HFFc6 (cell line): Measurements from ENCODE around the gene ZNF526. TPM values are rescaled to one million over a fixed set of nuclear protein-coding genes. Genes with fewer than 3 reads are reported as not detected.

ENCODE experiments used
- DNase-seq: peaks from one replicate; pipeline ENCODE4 v3.0.0-alpha.2; 2018
- H3K27ac Mint-ChIP-seq: 2 replicates; pipeline ENCODE4 v1.8.0; 2020; ENCODE audit warnings: mild to moderate bottlenecking, mixed read lengths
- H3K27me3 Mint-ChIP-seq: 2 replicates; pipeline ENCODE4 v1.8.0; 2021; ENCODE audit warnings: mild to moderate bottlenecking, moderate library complexity, mixed read lengths; ENCODE audit not compliant: insufficient read depth
- H3K36me3 Mint-ChIP-seq: 2 replicates; pipeline ENCODE4 v1.8.0; 2021; ENCODE audit warnings: low read depth, mixed read lengths
- H3K4me1 Mint-ChIP-seq: 2 replicates; pipeline ENCODE4 v1.8.0; 2020; ENCODE audit warnings: low read depth, mixed read lengths
- H3K4me3 Mint-ChIP-seq: 2 replicates; pipeline ENCODE4 v1.8.0; 2020; ENCODE audit warnings: mild to moderate bottlenecking, moderate library complexity, mixed read lengths
- H3K9me3 Mint-ChIP-seq: 2 replicates; pipeline ENCODE4 v1.8.0; 2020; ENCODE audit warnings: mild to moderate bottlenecking, mixed read lengths
- total RNA-seq, 6 experiments: library from RNA; stranded (reverse); fragmentation: NEBNext Ultra II Directional; extraction: Animal tissue kit (Norgen Biotek cat#: 25700); gene quantifications; 2 replicates in 1 of 6; 3 replicates in 5 of 6; pipeline ENCODE4 v1.2.3, GENCODE V29; 2021
- TF ChIP-seq, protein P1 (sequence below): fragments of 200-600 bp; sonication (generic); IDR thresholded peaks from 2 replicates; pipeline ENCODE4 v1.5.0; 2021; ENCODE audit warnings: antibody characterized with exemption, mild to moderate bottlenecking

ZNF526 gene
- total RNA-seq, 6 experiments from 2014 or later, result 14.0 to 18.2 (median 16.1) TPM

DNA sequence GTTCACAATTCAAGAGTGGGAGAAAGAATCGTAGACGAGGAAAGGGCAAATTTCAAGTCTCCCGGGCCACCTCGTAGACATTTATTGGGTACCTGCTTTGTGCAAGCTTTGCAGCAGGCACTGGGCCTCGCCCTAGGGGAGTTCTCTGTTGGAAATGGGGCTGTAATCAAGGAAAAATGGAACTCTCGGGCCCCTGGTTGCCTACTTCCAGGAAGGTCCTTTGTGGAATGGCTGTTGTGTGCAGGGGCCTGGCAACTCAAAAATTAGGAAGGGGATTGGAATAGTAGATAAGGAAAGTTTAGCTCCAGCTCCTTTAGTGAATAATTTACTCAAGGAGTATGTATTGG, 612 bp downstream of the ZNF526 start:
- TF ChIP-seq, protein P1, sequence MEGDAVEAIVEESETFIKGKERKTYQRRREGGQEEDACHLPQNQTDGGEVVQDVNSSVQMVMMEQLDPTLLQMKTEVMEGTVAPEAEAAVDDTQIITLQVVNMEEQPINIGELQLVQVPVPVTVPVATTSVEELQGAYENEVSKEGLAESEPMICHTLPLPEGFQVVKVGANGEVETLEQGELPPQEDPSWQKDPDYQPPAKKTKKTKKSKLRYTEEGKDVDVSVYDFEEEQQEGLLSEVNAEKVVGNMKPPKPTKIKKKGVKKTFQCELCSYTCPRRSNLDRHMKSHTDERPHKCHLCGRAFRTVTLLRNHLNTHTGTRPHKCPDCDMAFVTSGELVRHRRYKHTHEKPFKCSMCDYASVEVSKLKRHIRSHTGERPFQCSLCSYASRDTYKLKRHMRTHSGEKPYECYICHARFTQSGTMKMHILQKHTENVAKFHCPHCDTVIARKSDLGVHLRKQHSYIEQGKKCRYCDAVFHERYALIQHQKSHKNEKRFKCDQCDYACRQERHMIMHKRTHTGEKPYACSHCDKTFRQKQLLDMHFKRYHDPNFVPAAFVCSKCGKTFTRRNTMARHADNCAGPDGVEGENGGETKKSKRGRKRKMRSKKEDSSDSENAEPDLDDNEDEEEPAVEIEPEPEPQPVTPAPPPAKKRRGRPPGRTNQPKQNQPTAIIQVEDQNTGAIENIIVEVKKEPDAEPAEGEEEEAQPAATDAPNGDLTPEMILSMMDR, result no peak
- Mint-ChIP-seq H3K27me3 (peaks cover 2% of the 10 kb centered on the region; the same call in 1 of the 2 replicates), H3K9me3 (peaks cover 5% of the 10 kb centered on the region; the same call in 1 of the 2 replicates), H3K36me3 (peaks cover 28% of the 10 kb centered on the region), H3K4me3 (peak overlapping the region; percentile 96), H3K4me1 (peaks cover 39% of the 10 kb centered on the region), H3K27ac (peak overlapping the region; percentile 100)
- DNase-seq, result no peak

DNA sequence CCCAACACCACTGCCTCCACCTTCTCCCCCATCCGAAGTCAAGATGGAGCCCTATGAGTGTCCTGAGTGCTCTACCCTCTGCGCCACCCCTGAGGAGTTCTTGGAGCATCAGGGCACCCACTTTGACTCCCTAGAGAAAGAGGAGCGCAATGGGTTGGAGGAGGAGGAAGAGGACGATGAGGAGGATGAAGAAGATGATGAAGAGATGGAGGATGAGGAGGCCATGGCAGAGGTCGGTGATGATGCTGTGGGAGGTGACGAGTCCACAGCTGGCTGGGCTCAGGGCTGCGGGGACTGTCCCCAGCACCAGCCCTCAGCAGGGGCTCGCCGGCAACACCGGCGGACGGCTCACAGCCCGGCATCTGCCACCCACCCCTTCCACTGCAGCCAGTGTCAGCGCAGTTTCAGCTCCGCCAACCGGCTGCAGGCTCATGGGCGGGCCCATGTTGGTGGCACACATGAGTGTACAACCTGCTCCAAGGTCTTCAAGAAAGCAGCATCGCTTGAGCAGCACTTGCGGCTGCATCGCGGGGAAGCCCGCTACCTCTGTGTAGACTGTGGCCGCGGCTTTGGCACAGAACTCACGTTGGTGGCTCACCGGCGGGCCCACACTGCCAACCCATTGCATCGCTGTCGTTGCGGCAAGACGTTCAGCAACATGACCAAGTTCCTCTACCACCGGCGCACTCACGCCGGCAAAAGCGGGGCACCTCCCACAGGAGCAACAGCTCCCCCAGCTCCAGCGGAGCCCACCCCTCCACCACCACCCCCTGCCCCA, 5.0 kb downstream of the ZNF526 start:
- Mint-ChIP-seq H3K27me3 (no peaks in the 10 kb centered on the region; the same call in 1 of the 2 replicates), H3K4me3 (no peak overlapping the region), H3K27ac (no peak overlapping the region), H3K9me3 (no peaks in the 10 kb centered on the region), H3K4me1 (peaks cover 43% of the 10 kb centered on the region), H3K36me3 (peaks cover 30% of the 10 kb centered on the region)
- TF ChIP-seq, protein P1, result no peak
- DNase-seq, result no peak

GRCh38 chr19:42225718-42226292, 5.7 kb downstream of the ZNF526 start:
- DNase-seq, result no peak
- Mint-ChIP-seq H3K9me3 (no peaks in the 10 kb centered on the region), H3K36me3 (peaks cover 26% of the 10 kb centered on the region), H3K4me3 (no peak overlapping the region), H3K4me1 (peaks cover 40% of the 10 kb centered on the region), H3K27ac (no peak overlapping the region), H3K27me3 (no peaks in the 10 kb centered on the region; the same call in 1 of the 2 replicates)
- TF ChIP-seq, protein P1, result no peak

GRCh38 chr19:42226886-42227285, 6.8 kb downstream of the ZNF526 start:
- Mint-ChIP-seq H3K27ac (peak overlapping the region; percentile 56), H3K9me3 (no peaks in the 10 kb centered on the region), H3K4me1 (peaks cover 36% of the 10 kb centered on the region), H3K36me3 (peaks cover 26% of the 10 kb centered on the region), H3K4me3 (peak overlapping the region; percentile 40), H3K27me3 (no peaks in the 10 kb centered on the region; the same call in 1 of the 2 replicates)
- peak; percentile 41 for DNase-seq
- TF ChIP-seq, protein P1, result no peak

GRCh38 chr19:42228641-42229040, 8.5 kb downstream of the ZNF526 start:
- Mint-ChIP-seq H3K4me1 (peaks cover 28% of the 10 kb centered on the region), H3K27ac (peak overlapping the region; percentile 63; the same call in 1 of the 2 replicates), H3K36me3 (peaks cover 23% of the 10 kb centered on the region), H3K27me3 (no peaks in the 10 kb centered on the region; the same call in 1 of the 2 replicates), H3K4me3 (no peak overlapping the region), H3K9me3 (no peaks in the 10 kb centered on the region)
- TF ChIP-seq, protein P1, result no peak
- no peak for DNase-seq
